DND-41 (cell line): ENCODE measurements around the gene TTLL9.

ENCODE experiments used
- EZH2 ChIP-seq: IDR thresholded peaks from 3 replicates; pipeline ENCODE4 v1.6.1; 2012; ENCODE audit warnings: borderline replicate concordance, low read depth, mild to moderate bottlenecking, moderate library complexity, low read length, inconsistent platforms; ENCODE audit not compliant: severe bottlenecking
- TF ChIP-seq, protein P1 (sequence below): IDR thresholded peaks from 2 replicates; pipeline ENCODE4 v1.5.1; 2012; ENCODE audit warnings: borderline replicate concordance, low read length, moderate library complexity, mild to moderate bottlenecking; ENCODE audit not compliant: poor library complexity, severe bottlenecking; ENCODE audit errors: extremely low read depth

DNA sequence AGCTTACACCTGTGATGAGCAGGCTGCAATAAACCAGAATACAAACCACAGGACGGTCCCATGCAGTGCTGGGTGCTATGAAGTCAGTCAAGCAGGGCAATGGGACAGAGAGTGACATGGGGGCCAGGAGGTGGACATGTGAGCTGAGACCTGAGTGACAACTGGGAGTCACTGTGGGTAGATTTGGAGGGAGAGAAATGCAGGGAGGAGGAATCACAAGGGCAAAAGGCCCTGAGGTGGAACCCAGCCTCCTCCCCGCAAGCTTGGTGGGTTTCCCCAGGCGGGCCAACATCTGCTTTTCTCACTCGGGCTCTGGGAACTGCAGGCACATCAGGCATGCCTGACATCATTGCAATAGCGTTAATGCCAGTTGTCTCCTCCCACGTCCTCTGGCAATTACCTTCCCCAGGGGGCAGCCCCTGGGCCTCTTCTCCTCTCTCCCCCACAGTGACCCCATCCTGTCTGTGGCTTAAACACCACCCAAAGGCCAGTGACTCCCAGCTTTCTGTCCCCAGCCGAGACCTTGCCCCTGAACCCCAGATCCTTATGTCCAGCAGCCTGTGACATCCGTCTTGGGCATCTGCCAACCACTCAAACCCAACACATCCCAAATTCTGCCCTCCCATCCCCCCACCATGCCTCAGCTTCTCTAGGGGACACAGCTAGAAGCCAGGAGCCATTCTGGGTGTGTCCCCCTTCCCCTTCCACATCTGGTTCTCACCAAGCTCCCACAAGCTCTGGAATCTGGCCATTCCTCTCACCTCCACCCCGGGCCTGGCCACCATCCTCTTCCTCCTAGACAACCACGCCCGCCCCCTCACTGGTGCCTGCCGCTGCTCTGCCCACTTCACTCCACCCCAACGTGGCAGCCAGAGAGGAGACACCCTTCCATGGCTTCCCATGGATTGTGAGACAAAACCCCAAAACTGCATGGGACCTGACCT lies 53.2 kb downstream of the TTLL9 start:
- TF ChIP-seq, protein P1, sequence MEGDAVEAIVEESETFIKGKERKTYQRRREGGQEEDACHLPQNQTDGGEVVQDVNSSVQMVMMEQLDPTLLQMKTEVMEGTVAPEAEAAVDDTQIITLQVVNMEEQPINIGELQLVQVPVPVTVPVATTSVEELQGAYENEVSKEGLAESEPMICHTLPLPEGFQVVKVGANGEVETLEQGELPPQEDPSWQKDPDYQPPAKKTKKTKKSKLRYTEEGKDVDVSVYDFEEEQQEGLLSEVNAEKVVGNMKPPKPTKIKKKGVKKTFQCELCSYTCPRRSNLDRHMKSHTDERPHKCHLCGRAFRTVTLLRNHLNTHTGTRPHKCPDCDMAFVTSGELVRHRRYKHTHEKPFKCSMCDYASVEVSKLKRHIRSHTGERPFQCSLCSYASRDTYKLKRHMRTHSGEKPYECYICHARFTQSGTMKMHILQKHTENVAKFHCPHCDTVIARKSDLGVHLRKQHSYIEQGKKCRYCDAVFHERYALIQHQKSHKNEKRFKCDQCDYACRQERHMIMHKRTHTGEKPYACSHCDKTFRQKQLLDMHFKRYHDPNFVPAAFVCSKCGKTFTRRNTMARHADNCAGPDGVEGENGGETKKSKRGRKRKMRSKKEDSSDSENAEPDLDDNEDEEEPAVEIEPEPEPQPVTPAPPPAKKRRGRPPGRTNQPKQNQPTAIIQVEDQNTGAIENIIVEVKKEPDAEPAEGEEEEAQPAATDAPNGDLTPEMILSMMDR: no peak
- TF ChIP-seq EZH2: no peak
